ENCODE results near the gene NELL1.

GRCh38 chr11:20912065-20912821 is 242.9 kb downstream of the NELL1 start:
- no peak for TF ChIP-seq EZH2 (IDR thresholded peaks at IDR 0.05; ENCODE audit: low read depth, unreplicated experiment)
- TF ChIP-seq CTCF (conservative IDR thresholded peaks at IDR 0.05; ENCODE audit: low read depth in 2 of 2) = no peak
- TF ChIP-seq JUNB (IDR thresholded peaks at IDR 0.05; ENCODE audit: unreplicated experiment) = no peak
- no peak for TF ChIP-seq ZNF331 (CRISPR knock-in tag; IDR thresholded peaks at IDR 0.05; ENCODE audit: low read depth)
- no peak for TF ChIP-seq POLR2AphosphoS5 (IDR thresholded peaks at IDR 0.05; ENCODE audit: low read depth)
- no peak for TF ChIP-seq EZH2phosphoT487 (IDR thresholded peaks at IDR 0.05; ENCODE audit: unreplicated experiment)
- TF ChIP-seq, protein P1, sequence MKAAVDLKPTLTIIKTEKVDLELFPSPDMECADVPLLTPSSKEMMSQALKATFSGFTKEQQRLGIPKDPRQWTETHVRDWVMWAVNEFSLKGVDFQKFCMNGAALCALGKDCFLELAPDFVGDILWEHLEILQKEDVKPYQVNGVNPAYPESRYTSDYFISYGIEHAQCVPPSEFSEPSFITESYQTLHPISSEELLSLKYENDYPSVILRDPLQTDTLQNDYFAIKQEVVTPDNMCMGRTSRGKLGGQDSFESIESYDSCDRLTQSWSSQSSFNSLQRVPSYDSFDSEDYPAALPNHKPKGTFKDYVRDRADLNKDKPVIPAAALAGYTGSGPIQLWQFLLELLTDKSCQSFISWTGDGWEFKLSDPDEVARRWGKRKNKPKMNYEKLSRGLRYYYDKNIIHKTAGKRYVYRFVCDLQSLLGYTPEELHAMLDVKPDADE (IDR thresholded peaks at IDR 0.05) = no peak
- TF ChIP-seq REST (IDR thresholded peaks at IDR 0.05; ENCODE audit: unreplicated experiment) = no peak
- TF ChIP-seq CREB1 (CRISPR knock-in tag; IDR thresholded peaks at IDR 0.05; ENCODE audit: low read depth) = no peak
- TF ChIP-seq STAT1 (IDR thresholded peaks at IDR 0.05; ENCODE audit: unreplicated experiment) = no peak
- no peak for TF ChIP-seq NANOG (IDR thresholded peaks at IDR 0.05; ENCODE audit: borderline replicate concordance)
- TF ChIP-seq, protein P2, sequence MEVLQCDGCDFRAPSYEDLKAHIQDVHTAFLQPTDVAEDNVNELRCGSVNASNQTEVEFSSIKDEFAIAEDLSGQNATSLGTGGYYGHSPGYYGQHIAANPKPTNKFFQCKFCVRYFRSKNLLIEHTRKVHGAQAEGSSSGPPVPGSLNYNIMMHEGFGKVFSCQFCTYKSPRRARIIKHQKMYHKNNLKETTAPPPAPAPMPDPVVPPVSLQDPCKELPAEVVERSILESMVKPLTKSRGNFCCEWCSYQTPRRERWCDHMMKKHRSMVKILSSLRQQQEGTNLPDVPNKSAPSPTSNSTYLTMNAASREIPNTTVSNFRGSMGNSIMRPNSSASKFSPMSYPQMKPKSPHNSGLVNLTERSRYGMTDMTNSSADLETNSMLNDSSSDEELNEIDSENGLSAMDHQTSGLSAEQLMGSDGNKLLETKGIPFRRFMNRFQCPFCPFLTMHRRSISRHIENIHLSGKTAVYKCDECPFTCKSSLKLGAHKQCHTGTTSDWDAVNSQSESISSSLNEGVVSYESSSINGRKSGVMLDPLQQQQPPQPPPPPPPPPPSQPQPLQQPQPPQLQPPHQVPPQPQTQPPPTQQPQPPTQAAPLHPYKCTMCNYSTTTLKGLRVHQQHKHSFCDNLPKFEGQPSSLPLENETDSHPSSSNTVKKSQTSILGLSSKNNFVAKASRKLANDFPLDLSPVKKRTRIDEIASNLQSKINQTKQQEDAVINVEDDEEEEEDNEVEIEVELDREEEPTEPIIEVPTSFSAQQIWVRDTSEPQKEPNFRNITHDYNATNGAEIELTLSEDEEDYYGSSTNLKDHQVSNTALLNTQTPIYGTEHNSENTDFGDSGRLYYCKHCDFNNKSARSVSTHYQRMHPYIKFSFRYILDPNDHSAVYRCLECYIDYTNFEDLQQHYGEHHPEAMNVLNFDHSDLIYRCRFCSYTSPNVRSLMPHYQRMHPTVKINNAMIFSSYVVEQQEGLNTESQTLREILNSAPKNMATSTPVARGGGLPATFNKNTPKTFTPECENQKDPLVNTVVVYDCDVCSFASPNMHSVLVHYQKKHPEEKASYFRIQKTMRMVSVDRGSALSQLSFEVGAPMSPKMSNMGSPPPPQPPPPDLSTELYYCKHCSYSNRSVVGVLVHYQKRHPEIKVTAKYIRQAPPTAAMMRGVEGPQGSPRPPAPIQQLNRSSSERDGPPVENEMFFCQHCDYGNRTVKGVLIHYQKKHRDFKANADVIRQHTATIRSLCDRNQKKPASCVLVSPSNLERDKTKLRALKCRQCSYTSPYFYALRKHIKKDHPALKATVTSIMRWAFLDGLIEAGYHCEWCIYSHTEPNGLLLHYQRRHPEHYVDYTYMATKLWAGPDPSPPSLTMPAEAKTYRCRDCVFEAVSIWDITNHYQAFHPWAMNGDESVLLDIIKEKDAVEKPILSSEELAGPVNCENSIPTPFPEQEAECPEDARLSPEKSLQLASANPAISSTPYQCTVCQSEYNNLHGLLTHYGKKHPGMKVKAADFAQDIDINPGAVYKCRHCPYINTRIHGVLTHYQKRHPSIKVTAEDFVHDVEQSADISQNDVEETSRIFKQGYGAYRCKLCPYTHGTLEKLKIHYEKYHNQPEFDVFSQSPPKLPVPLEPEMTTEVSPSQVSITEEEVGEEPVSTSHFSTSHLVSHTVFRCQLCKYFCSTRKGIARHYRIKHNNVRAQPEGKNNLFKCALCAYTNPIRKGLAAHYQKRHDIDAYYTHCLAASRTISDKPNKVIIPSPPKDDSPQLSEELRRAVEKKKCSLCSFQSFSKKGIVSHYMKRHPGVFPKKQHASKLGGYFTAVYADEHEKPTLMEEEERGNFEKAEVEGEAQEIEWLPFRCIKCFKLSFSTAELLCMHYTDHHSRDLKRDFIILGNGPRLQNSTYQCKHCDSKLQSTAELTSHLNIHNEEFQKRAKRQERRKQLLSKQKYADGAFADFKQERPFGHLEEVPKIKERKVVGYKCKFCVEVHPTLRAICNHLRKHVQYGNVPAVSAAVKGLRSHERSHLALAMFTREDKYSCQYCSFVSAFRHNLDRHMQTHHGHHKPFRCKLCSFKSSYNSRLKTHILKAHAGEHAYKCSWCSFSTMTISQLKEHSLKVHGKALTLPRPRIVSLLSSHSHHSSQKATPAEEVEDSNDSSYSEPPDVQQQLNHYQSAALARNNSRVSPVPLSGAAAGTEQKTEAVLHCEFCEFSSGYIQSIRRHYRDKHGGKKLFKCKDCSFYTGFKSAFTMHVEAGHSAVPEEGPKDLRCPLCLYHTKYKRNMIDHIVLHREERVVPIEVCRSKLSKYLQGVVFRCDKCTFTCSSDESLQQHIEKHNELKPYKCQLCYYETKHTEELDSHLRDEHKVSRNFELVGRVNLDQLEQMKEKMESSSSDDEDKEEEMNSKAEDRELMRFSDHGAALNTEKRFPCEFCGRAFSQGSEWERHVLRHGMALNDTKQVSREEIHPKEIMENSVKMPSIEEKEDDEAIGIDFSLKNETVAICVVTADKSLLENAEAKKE (CRISPR knock-in tag; IDR thresholded peaks at IDR 0.05) = no peak

Data from GM23338 (cell line).